Ishikawa (cell line): ENCODE measurements around the gene POU2F2.

Source experiments
- CEBPB ChIP-seq: IDR thresholded peaks from 2 replicates; pipeline ENCODE4 v1.6.1; 2012
- CREB1 ChIP-seq: IDR thresholded peaks from 2 replicates; pipeline ENCODE4 v1.6.1; 2012; ENCODE audit warnings: low read depth
- MAX ChIP-seq: IDR thresholded peaks from 2 replicates; pipeline ENCODE4 v1.6.1; 2012
- NFIC ChIP-seq: IDR thresholded peaks from 2 replicates; pipeline ENCODE4 v1.6.1; 2012
- REST ChIP-seq: IDR thresholded peaks from 2 replicates; pipeline ENCODE4 v1.6.1; 2012; ENCODE audit warnings: low read depth, mild to moderate bottlenecking
- TAF1 ChIP-seq: IDR thresholded peaks from 2 replicates; pipeline ENCODE4 v1.6.1; 2012; ENCODE audit warnings: low read depth, mild to moderate bottlenecking
- USF1 ChIP-seq: IDR thresholded peaks from 2 replicates; pipeline ENCODE4 v1.6.1; 2012

- no peak for TF ChIP-seq NFIC
- TF ChIP-seq REST, result no peak
- no peak for TF ChIP-seq CREB1
- TF ChIP-seq CEBPB, result no peak
- TF ChIP-seq USF1, result no peak
- no peak for TF ChIP-seq TAF1
- 0 out of 2 replicates have a peak, but pooled peaks have one; percentile 21 for TF ChIP-seq MAX
Measured at GRCh38 chr19:42108527-42109389, 23.5 kb downstream of the POU2F2 start.
